ENCODE measurements around the gene HLA-G. TPM values are rescaled to one million over a fixed set of nuclear protein-coding genes. Genes with fewer than 3 reads are reported as not detected.

Gene HLA-G
- polyA plus RNA-seq, 1 of the 3 experiments (the other 2 are of a cell fraction), result not detected

- H3K9me2 ChIP-seq, result no peaks in the 10 kb centered on the region
- H3K4me1 ChIP-seq (ENCODE audit: control insufficient read depth in 1 of 2, insufficient read depth in 2 of 2, low read depth in 1 of 2, low read length in 1 of 2), result no peaks in the 10 kb centered on the region; a peak in 1 of 4 replicates
- no peaks in the 10 kb centered on the region for H3K36me3 ChIP-seq (replicated peaks in 1 of 2; ENCODE audit: control insufficient read depth in 1 of 2, insufficient read depth in 2 of 2, low read length in 1 of 2)
- H3F3A ChIP-seq (replicated peaks; ENCODE audit: insufficient read depth), result no peaks in the 10 kb centered on the region
- no peak overlapping the region for H3K4me2 ChIP-seq
- no peak overlapping the region for H3K9ac ChIP-seq
- no peak for TF ChIP-seq MAX (IDR thresholded peaks at IDR 0.05; ENCODE audit: low read depth)
- no peak for TF ChIP-seq NRF1 (IDR thresholded peaks at IDR 0.05; ENCODE audit: low read depth, low read length)
- no peak for TF ChIP-seq RFX5 (IDR thresholded peaks at IDR 0.05; ENCODE audit: low read length)
- TF ChIP-seq GABPA (IDR thresholded peaks at IDR 0.05; ENCODE audit: low read depth), result no peak
- no peak for TF ChIP-seq POLR2AphosphoS5 (IDR thresholded peaks at IDR 0.05; ENCODE audit: low read depth, low read length)
- H3K79me2 ChIP-seq (ENCODE audit: insufficient read depth), result no peaks in the 10 kb centered on the region
- 11% methylated on average over 1 of the region's 1 CpG for WGBS (ENCODE audit: low lambda C conversion rate)
- no peak for DNase-seq
- POLR2A ChIA-PET, result no interaction called here
- no peak overlapping the region for H3K27ac ChIP-seq (ENCODE audit: low read depth in 2 of 2, low read length in 1 of 2)
- CTCF ChIA-PET, result interaction anchor here (1.0 to 1.5 kb wide), 2 partner anchors 18 kb away, joined by 4 to 6 read pairs; no protein-coding TSS in a partner anchor
- H4K20me1 ChIP-seq (ENCODE audit: insufficient read depth), result no peaks in the 10 kb centered on the region
- H2AFZ ChIP-seq (ENCODE audit: low read depth), result no peak overlapping the region
- peaks cover 17% of the 10 kb centered on the region; the same call in 1 of the 2 replicates for H3K27me3 ChIP-seq (ENCODE audit: insufficient read depth)
- no peak overlapping the region for H3K4me3 ChIP-seq (ENCODE audit: low read depth in 2 of 2, low read length in 1 of 2)
- no peaks in the 10 kb centered on the region for H3K9me3 ChIP-seq
Measured at GRCh38 chr6:29865631-29866030, 38.0 kb downstream of the HLA-G start.

GRCh38 chr6:29870104-29870503, 42.5 kb downstream of the HLA-G start:
- CTCF ChIA-PET, result interaction anchor here (1.5 kb wide), 1 partner anchor 143 kb away, joined by 3 read pairs; no protein-coding TSS in a partner anchor
- no peaks in the 10 kb centered on the region for H4K20me1 ChIP-seq (ENCODE audit: insufficient read depth)
- H3K36me3 ChIP-seq (replicated peaks in 1 of 2; ENCODE audit: control insufficient read depth in 1 of 2, insufficient read depth in 2 of 2, low read length in 1 of 2), result no peaks in the 10 kb centered on the region
- no peaks in the 10 kb centered on the region for H3K9me3 ChIP-seq
- H3K4me3 ChIP-seq (ENCODE audit: low read depth in 2 of 2, low read length in 1 of 2), result no peak overlapping the region
- H2AFZ ChIP-seq (ENCODE audit: low read depth), result no peak overlapping the region
- no peaks in the 10 kb centered on the region for H3F3A ChIP-seq (replicated peaks; ENCODE audit: insufficient read depth)
- H3K9ac ChIP-seq, result no peak overlapping the region
- no peak overlapping the region for H3K4me2 ChIP-seq
- DNase-seq, result no peak
- H3K27ac ChIP-seq (ENCODE audit: low read depth in 2 of 2, low read length in 1 of 2), result no peak overlapping the region
- 30% methylated on average over 2 of the region's 2 CpGs for WGBS (ENCODE audit: low lambda C conversion rate)
- TF ChIP-seq RCOR1 (IDR thresholded peaks at IDR 0.05; ENCODE audit: low read length) (no peak), MXI1 (IDR thresholded peaks at IDR 0.05; ENCODE audit: low read depth, low read length) (no peak), TEAD4 (IDR thresholded peaks at IDR 0.05; ENCODE audit: borderline replicate concordance, insufficient read depth) (no peak), FOSL2 (IDR thresholded peaks at IDR 0.05; ENCODE audit: borderline replicate concordance, low read depth) (no peak), ELF1 (IDR thresholded peaks at IDR 0.05) (no peak), PBX3 (IDR thresholded peaks at IDR 0.05) (no peak), JUND (IDR thresholded peaks at IDR 0.05) (no peak), RFX5 (IDR thresholded peaks at IDR 0.05; ENCODE audit: low read length) (no peak), RXRA (IDR thresholded peaks at IDR 0.05; ENCODE audit: borderline replicate concordance, low read depth) (no peak), SIN3A (IDR thresholded peaks at IDR 0.05; ENCODE audit: borderline replicate concordance, low read depth, low read length) (no peak), FOXM1 (IDR thresholded peaks at IDR 0.05; ENCODE audit: low read depth) (no peak), USF1 (IDR thresholded peaks at IDR 0.05; ENCODE audit: borderline replicate concordance, low read depth) (no peak), GABPA (IDR thresholded peaks at IDR 0.05; ENCODE audit: low read depth) (no peak)
- POLR2A ChIA-PET, result no interaction called here
- no peaks in the 10 kb centered on the region for H3K79me2 ChIP-seq (ENCODE audit: insufficient read depth)
- H3K9me2 ChIP-seq, result no peaks in the 10 kb centered on the region
- H3K27me3 ChIP-seq (ENCODE audit: insufficient read depth), result 0 out of 2 replicates have a peak, but pooled peaks cover 7% of the 10 kb centered on the region
- no peaks in the 10 kb centered on the region for H3K4me1 ChIP-seq (ENCODE audit: control insufficient read depth in 1 of 2, insufficient read depth in 2 of 2, low read depth in 1 of 2, low read length in 1 of 2)

Data from SK-N-SH (cell line).